Measurements from ENCODE around the gene PDE6B. TPM values are rescaled to one million over a fixed set of nuclear protein-coding genes. Genes with fewer than 3 reads are reported as not detected.

Gene PDE6B
- total RNA-seq, 1 donor from 2014 or later = 15.0 TPM

DNA sequence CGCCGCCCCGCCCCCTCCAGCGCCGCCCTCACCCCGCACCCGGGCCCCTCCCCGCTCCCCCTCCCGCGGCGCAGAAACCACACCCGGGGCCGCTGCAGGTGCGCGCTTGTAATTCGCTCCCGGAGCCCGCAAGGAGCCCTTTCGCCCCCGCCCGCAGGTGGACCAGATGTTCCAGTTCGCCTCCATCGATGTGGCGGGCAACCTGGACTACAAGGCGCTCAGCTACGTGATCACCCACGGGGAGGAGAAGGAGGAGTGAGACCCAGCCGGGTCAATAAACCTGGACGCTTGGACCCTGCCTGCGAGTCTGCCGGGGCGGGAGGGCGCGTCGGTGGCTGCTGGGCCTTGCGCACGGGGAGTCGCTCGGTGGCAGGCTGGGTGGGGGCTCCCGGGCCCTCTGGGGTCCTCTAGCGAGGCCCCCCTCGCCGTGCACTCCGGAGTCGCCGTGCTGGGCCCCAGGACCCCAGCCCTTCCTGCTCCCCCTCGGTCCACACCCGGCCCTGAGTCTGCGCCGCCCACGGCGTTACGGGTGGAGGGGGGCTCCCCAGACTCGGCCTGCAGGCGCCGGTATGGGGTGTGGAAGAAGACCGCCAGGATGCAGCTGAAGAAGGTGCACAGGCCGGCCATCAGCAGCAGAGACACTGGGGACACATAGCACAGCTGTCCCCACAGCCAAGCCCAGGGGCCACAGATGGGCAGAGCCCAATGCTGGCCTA, 56.5 kb downstream of the PDE6B start:
- DNase-seq = no peak
- H3K4me1 Mint-ChIP-seq = peaks cover 21% of the 10 kb centered on the region
- no peaks in the 10 kb centered on the region for H3K27me3 Mint-ChIP-seq
- peak overlapping the region; percentile 19 for H3K4me3 Mint-ChIP-seq
- ChIA-PET CTCF (no interaction called here), POLR2A (interaction anchor here (0.9 to 1.2 kb wide), 2 partner anchors 10 to 17 kb away, joined by 3 to 9 read pairs; no protein-coding TSS in a partner anchor)
- H3K9me3 Mint-ChIP-seq = no peaks in the 10 kb centered on the region
- H3K27ac Mint-ChIP-seq = no peak overlapping the region
- ATAC-seq (ENCODE audit: low read depth) = peak; percentile 4
- intact Hi-C loops (cut with micrococcal nuclease) = no loop called here
- H3K36me3 Mint-ChIP-seq (ENCODE audit: low read depth) = no peaks in the 10 kb centered on the region
- TF ChIP-seq, protein P1, sequence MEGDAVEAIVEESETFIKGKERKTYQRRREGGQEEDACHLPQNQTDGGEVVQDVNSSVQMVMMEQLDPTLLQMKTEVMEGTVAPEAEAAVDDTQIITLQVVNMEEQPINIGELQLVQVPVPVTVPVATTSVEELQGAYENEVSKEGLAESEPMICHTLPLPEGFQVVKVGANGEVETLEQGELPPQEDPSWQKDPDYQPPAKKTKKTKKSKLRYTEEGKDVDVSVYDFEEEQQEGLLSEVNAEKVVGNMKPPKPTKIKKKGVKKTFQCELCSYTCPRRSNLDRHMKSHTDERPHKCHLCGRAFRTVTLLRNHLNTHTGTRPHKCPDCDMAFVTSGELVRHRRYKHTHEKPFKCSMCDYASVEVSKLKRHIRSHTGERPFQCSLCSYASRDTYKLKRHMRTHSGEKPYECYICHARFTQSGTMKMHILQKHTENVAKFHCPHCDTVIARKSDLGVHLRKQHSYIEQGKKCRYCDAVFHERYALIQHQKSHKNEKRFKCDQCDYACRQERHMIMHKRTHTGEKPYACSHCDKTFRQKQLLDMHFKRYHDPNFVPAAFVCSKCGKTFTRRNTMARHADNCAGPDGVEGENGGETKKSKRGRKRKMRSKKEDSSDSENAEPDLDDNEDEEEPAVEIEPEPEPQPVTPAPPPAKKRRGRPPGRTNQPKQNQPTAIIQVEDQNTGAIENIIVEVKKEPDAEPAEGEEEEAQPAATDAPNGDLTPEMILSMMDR (IDR thresholded peaks at IDR 0.05) = no peak

DNA sequence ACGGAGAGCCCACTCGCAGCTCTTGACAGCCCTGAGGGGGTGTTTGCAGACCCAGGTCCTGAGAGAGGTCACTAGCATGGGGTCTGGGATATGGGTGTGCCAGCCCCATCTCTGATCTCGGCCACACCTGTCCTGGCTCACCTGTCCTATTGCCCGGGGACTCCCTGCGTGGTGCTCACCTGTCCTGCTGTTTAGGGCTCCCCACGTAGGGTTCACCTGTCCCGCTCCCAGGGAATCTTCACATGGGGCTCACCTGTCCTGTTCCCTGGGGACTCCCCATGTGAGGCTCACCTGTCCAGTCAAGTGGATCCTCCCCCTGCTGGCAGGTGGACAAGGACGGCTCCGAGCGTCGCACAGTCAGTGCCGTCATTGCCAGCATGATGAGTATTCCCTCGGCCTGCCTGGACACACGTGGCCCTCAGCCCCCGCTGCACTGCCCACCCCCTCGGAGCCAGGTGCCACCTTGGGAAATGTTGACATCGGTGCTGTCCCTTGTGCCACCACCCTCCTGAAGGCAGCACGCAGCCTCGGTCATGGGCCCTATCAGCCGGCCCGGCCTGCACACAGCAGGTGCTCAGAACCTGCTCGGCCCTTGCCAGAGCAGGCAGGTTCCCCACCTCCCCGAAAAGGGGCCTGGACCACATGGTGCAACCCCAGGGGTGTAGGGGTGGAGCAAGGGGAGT, 57.3 kb downstream of the PDE6B start:
- no peaks in the 10 kb centered on the region for H3K9me3 Mint-ChIP-seq
- ChIA-PET POLR2A (interaction anchor here (0.9 kb wide), 1 partner anchor 9 kb away, joined by 9 read pairs; no protein-coding TSS in a partner anchor), CTCF (no interaction called here)
- peaks cover 16% of the 10 kb centered on the region for H3K4me1 Mint-ChIP-seq
- DNase-seq (peak; percentile 17), ATAC-seq (ENCODE audit: low read depth) (no peak)
- TF ChIP-seq, protein P1 (IDR thresholded peaks at IDR 0.05) = no peak
- no peak overlapping the region for H3K27ac Mint-ChIP-seq
- intact Hi-C loops (cut with micrococcal nuclease) = no loop called here
- H3K4me3 Mint-ChIP-seq = no peak overlapping the region
- H3K27me3 Mint-ChIP-seq = peaks cover 1% of the 10 kb centered on the region
- H3K36me3 Mint-ChIP-seq (ENCODE audit: low read depth) = no peaks in the 10 kb centered on the region

DNA sequence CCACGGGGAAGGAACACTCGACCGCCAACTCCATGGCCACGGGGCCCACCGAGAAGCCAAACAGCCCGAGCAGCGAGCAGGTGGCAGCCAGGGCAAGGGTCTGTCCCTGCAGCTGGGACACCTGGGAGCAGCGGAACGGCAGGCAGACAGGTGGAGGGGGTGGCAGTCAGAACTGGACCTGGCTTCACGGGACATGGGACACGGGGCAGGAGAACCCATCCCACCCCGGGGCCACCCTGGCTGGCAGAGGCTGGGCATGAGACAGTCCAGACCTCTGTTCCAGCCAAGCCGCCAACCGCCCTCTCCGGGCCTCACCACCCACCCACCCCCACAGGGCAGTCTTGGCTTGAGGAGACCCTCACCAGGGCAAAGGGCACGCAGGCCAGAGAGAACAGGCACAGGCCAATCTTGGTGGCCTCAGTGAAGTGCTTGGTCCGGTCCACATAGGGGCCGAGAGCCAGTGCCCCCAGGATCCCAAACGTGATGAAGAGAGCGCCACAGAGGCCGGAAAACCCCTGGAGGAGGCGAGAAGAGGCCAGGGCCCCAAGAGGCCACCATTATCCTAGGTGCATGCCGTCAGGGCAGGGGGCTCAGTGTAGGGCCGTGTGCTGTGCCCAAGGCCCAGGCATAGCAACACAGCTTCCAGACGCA, 58.0 kb downstream of the PDE6B start:
- TF ChIP-seq, protein P1 (IDR thresholded peaks at IDR 0.05) = no peak
- no peak overlapping the region for H3K27ac Mint-ChIP-seq
- H3K27me3 Mint-ChIP-seq = peaks cover 3% of the 10 kb centered on the region
- intact Hi-C loops (cut with micrococcal nuclease) = no loop called here
- ChIA-PET CTCF (interaction anchor here (0.8 to 1.8 kb wide), 3 partner anchors 16 to 59 kb away, joined by 3 to 5 read pairs (median 4); no protein-coding TSS in a partner anchor), POLR2A (no interaction called here)
- no peak overlapping the region for H3K4me3 Mint-ChIP-seq
- peaks cover 12% of the 10 kb centered on the region for H3K4me1 Mint-ChIP-seq
- DNase-seq = no peak
- ATAC-seq (ENCODE audit: low read depth) = no peak
- no peaks in the 10 kb centered on the region for H3K9me3 Mint-ChIP-seq
- H3K36me3 Mint-ChIP-seq (ENCODE audit: low read depth) = no peaks in the 10 kb centered on the region

DNA sequence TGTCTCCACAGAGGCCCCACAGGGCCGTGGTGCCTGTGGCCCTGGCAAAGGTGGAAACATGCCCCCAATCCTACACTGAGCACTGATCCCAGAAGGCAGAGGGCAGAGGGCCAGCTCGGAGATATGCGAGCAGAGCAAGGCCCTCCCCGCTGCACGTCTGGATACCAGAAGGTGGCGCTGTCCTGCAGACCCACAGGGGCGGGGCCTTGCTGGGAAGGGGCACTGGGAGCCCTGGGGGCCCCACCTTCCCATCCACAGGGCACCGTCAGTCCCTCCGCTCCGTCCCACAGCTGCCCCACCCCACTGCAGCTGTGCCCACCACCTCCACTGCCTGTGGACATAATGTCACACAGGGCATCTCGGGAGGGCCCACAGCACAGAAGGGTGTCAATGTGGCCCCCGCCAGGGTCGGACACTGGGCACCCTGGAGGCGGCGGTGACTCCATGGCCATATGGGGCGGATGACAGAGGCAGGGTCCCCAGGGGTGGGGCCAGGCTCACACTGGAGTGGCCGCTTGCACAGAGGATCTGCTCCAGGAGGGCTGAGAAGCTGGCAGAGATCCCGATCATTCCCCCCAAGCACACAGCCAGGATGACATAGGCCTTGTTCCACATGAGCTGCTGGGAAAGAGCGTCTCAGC, 58.7 kb downstream of the PDE6B start:
- intact Hi-C loops (cut with micrococcal nuclease) = no loop called here
- H3K27me3 Mint-ChIP-seq = peaks cover 3% of the 10 kb centered on the region
- ChIA-PET CTCF (interaction anchor here (0.8 to 1.8 kb wide), 4 partner anchors 10 to 58 kb away, joined by 3 to 5 read pairs (median 4); partner anchors contain the start of genes ATP5ME and MYL5), POLR2A (no interaction called here)
- no peak for ATAC-seq (ENCODE audit: low read depth)
- H3K4me3 Mint-ChIP-seq = no peak overlapping the region
- DNase-seq = no peak
- TF ChIP-seq, protein P1 (IDR thresholded peaks at IDR 0.05) = no peak
- no peak overlapping the region for H3K27ac Mint-ChIP-seq
- H3K9me3 Mint-ChIP-seq = no peaks in the 10 kb centered on the region
- H3K4me1 Mint-ChIP-seq = peaks cover 12% of the 10 kb centered on the region
- H3K36me3 Mint-ChIP-seq (ENCODE audit: low read depth) = no peaks in the 10 kb centered on the region
